SU-DHL-6 (cell line): ENCODE measurements around the gene LRRC71.

Source experiments
- CTCF ChIP-seq: fragments of 200-600 bp; sonication (generic); IDR thresholded peaks from one replicate; pipeline ENCODE4 v1.5.1; 2017; ENCODE audit warnings: antibody characterized with exemption, mild to moderate bottlenecking, low read length, moderate library complexity; ENCODE audit not compliant: insufficient read depth, poor library complexity, severe bottlenecking
- EZH2phosphoT487 ChIP-seq: fragments of 200-600 bp; sonication (generic), shearing (Covaris generic); conservative IDR thresholded peaks from 2 replicates; pipeline ENCODE4 v1.6.1; 2018; ENCODE audit warnings: mild to moderate bottlenecking, antibody characterized with exemption, low read length, moderate library complexity, mixed read lengths

- no peak for TF ChIP-seq CTCF
- TF ChIP-seq EZH2phosphoT487 = no peak
Observed at GRCh38 chr1:156894711-156895454, 25.5 kb upstream of the LRRC71 start.
